GM12878 (cell line): Measurements from ENCODE around the gene PALLD. TPM values are rescaled to one million over a fixed set of nuclear protein-coding genes. Genes with fewer than 3 reads are reported as not detected.

Source experiments
- ATAC-seq: fragments of 200-7000 bp; cut with Tn5 transposase; 3 replicates; pipeline ENCODE4 v1.9.1; 2020; ENCODE audit warnings: mild to moderate bottlenecking, moderate library complexity
- BruUV-seq: library from RNA; stranded (reverse); fragments of 400-500 nt; replicated peaks from 2 replicates; lab custom pipeline; 2021; lab: Mats Ljungman, UMichigan
- CTCF ChIA-PET: fragments of 300-600 bp; sonication (Branson Sonifier 250); formaldehyde crosslinking; extraction: SDS; loops from one replicate; lab custom pipeline; 2021; ENCODE audit warnings: inconsistent platforms; lab: Yijun Ruan, JAX
- POLR2A ChIA-PET: fragments of 350-600 bp; formaldehyde crosslinking; extraction: SDS; loops from one replicate; lab custom pipeline; 2021; ENCODE audit warnings: inconsistent platforms; lab: Charles Lee
- RAD21 ChIA-PET: fragments of 300-600 bp; sonication (Branson Sonifier 250); formaldehyde crosslinking; loops from one replicate; lab custom pipeline; 2023; ENCODE audit warnings: antibody characterized with exemption; ENCODE audit not compliant: unreplicated experiment; lab: Charles Lee
- SMC1A ChIA-PET: fragments of 300-600 bp; sonication (Branson Sonifier 250); formaldehyde crosslinking; loops from one replicate; lab custom pipeline; 2023; ENCODE audit not compliant: unreplicated experiment, uncharacterized antibody; lab: Charles Lee
- DNase-seq: peaks from one replicate; pipeline ENCODE4 v3.0.0-alpha.2; 2011; ENCODE audit warnings: low read depth, low spot score
- FAIRE-seq: peaks from 3 replicates; lab custom pipeline; 2011; peaks lifted over from hg19 to GRCh38; lab: Jason Lieb, UNC
- H2AFZ ChIP-seq: 2 replicates; pipeline ENCODE4 v1.6.0; 2011; ENCODE audit warnings: low read depth, low read length, control low read depth; ENCODE audit not compliant: control insufficient read depth
- H3K27ac ChIP-seq: 2 replicates; pipeline ENCODE4 v1.5.1; 2011; ENCODE audit warnings: control low read depth; ENCODE audit not compliant: control insufficient read depth, insufficient read depth
- H3K27me3 ChIP-seq, 2 experiments: replicated peaks in 1 of 2; 2 replicates each; pipeline versions ENCODE4 v1.6.0 to v1.6.1; 2011; ENCODE audit warnings: low read length in 1 of 2; ENCODE audit not compliant: control insufficient read depth in 2 of 2, insufficient read depth in 2 of 2
- H3K36me3 ChIP-seq, 2 experiments: 2 replicates each; pipeline ENCODE4 v1.5.1; 2011; ENCODE audit warnings: low read length in 1 of 2; ENCODE audit not compliant: control insufficient read depth in 2 of 2, insufficient read depth in 2 of 2
- H3K4me1 ChIP-seq: 2 replicates; pipeline ENCODE4 v1.6.1; 2011; ENCODE audit warnings: mild to moderate bottlenecking, low read length, moderate library complexity, mixed read lengths; ENCODE audit not compliant: control insufficient read depth, insufficient read depth
- H3K4me2 ChIP-seq: 2 replicates; pipeline ENCODE4 v1.6.0; 2011; ENCODE audit warnings: control low read depth; ENCODE audit not compliant: control insufficient read depth, insufficient read depth
- H3K4me3 ChIP-seq: fragments of 200-600 bp; sonication (generic); 2 replicates; pipeline ENCODE4 v1.5.1; 2016
- H3K79me2 ChIP-seq: 2 replicates; pipeline ENCODE4 v1.6.0; 2011; ENCODE audit warnings: low read length; ENCODE audit not compliant: control insufficient read depth, insufficient read depth
- H3K9ac ChIP-seq: 2 replicates; pipeline ENCODE4 v1.8.0; 2011; ENCODE audit warnings: low read length, control low read depth, mixed read lengths; ENCODE audit not compliant: control insufficient read depth, insufficient read depth
- H3K9me3 ChIP-seq: replicated peaks from 3 replicates; pipeline ENCODE4 v1.5.1; 2011; ENCODE audit warnings: mild to moderate bottlenecking, low read length; ENCODE audit not compliant: control insufficient read depth, insufficient read depth
- H4K20me1 ChIP-seq: 2 replicates; pipeline ENCODE4 v1.6.0; 2011; ENCODE audit not compliant: control insufficient read depth, insufficient read depth
- BACH1 ChIP-seq: fragments of 450-650 bp; IDR thresholded peaks from 2 replicates; pipeline ENCODE4 v1.6.1; 2017; ENCODE audit warnings: mild to moderate bottlenecking, borderline replicate concordance
- BCL11A ChIP-seq: IDR thresholded peaks from 2 replicates; pipeline ENCODE4 v1.6.1; 2011; ENCODE audit warnings: low read depth, low read length
- CBFB ChIP-seq: IDR thresholded peaks from 2 replicates; pipeline ENCODE4 v1.6.1; 2016; ENCODE audit warnings: antibody characterized with exemption, low read depth
- EED ChIP-seq: sonication (generic); IDR thresholded peaks from 2 replicates; pipeline ENCODE4 v1.6.1; 2016; ENCODE audit warnings: antibody characterized with exemption, low read depth
- EP300 ChIP-seq, 2 experiments: fragments of 150-350 bp in 1 of 2; IDR thresholded peaks; 2 replicates each; pipeline ENCODE4 v1.6.1; 2011 to 2012; ENCODE audit warnings: low read depth in 2 of 2, low read length in 2 of 2, borderline replicate concordance in 1 of 2, improper control_type of control experiment in 1 of 2, inconsistent platforms in 1 of 2; ENCODE audit not compliant: control insufficient read depth in 1 of 2
- FOS ChIP-seq: IDR thresholded peaks from 3 replicates; pipeline ENCODE4 v1.6.1; 2011; ENCODE audit warnings: borderline replicate concordance; ENCODE audit not compliant: insufficient read length; ENCODE audit errors: extremely low read depth
- JUND ChIP-seq: IDR thresholded peaks from 2 replicates; pipeline ENCODE4 v1.6.1; 2012; ENCODE audit warnings: low read depth, mild to moderate bottlenecking, low read length, improper control_type of control experiment, moderate library complexity
- MYB ChIP-seq: fragments of 150-350 bp; IDR thresholded peaks from 2 replicates; pipeline ENCODE4 v1.6.1; 2014; ENCODE audit warnings: mild to moderate bottlenecking, low read depth, low read length, borderline replicate concordance
- PKNOX1 ChIP-seq: fragments of 450-650 bp; IDR thresholded peaks from 2 replicates; pipeline ENCODE4 v1.6.1; 2016; ENCODE audit warnings: mild to moderate bottlenecking
- SIN3A ChIP-seq: IDR thresholded peaks from 2 replicates; pipeline ENCODE4 v1.6.1; 2012; ENCODE audit warnings: low read depth, low read length, improper control_type of control experiment
- ZNF24 ChIP-seq: fragments of 450-650 bp; IDR thresholded peaks from 2 replicates; pipeline ENCODE4 v1.6.1; 2017; ENCODE audit warnings: antibody characterized with exemption, mild to moderate bottlenecking
- WGBS: methylation state at CpG from one replicate; pipeline ENCODE4 v1.1.6; 2016; ENCODE audit warnings: low lambda C conversion rate; ENCODE audit not compliant: insufficient replicate concordance, insufficient coverage; ENCODE audit errors: missing lambda C conversion rate; 5-methylcytosine and 5-hydroxymethylcytosine counted together
- in situ Hi-C: fragments of 300-500 bp; cut with MboI; formaldehyde crosslinking; loops from 9 replicates; pipeline ENCODE4 v1.14.3; 2018; ENCODE audit warnings: mixed read lengths
- intact Hi-C: fragments of 100-400 bp; cut with micrococcal nuclease; formaldehyde crosslinking; loops from one replicate; pipeline ENCODE4 v1.14.2; 2022; ENCODE audit not compliant: unreplicated experiment
- polyA plus RNA-seq, 11 experiments: library from polyadenylated mRNA; depleted of rRNA in 4 of 11; unstranded in 6 of 11; stranded (reverse) in 5 of 11; fragments of >200 nt; fragmentation: Nextera tagmentation in 4 of 11; fragmentation: Illumina TruSeq in 1 of 11; extraction: Ambion mirVana in 4 of 11; extraction: Trizol in 1 of 11; gene quantifications; 1 replicate in 1 of 11; 2 replicates in 10 of 11; pipeline versions ENCODE4 v1.2.1 to v1.2.3, GENCODE V29; 2011 to 2016; ENCODE audit warnings: inconsistent platforms in 2 of 11, missing spikeins in 2 of 11, low read depth in 1 of 11
- total RNA-seq, 4 experiments: library from RNA; depleted of rRNA in 3 of 4; stranded (reverse); fragments of >200 nt in 3 of 4; fragmentation: Illumina TruSeq in 1 of 4; extraction: Trizol in 1 of 4; gene quantifications; 2 replicates each; pipeline versions ENCODE4 v1.2.1 to v1.2.3, GENCODE V29; 2013 to 2021

PALLD gene
- total and polyA plus RNA-seq, 10 of the 15 experiments (the other 5 are each of a cell fraction or from before 2014, with no cell fraction given) = 1.0 to 7.7 (median 1.7) TPM

- TF ChIP-seq PKNOX1 (no peak), SIN3A (no peak), FOS (no peak)
- TF ChIP-seq, all 136 proteins: peak for 0
Observed at GRCh38 chr4:168613869-168614268, 117.0 kb downstream of the PALLD start (continued).

- no peaks in the 10 kb centered on the region for H4K20me1 ChIP-seq
- in situ Hi-C loops = no loop called here
- no peaks in the 10 kb centered on the region; a peak in 1 of 4 replicates for H3K27me3 ChIP-seq
- no peaks in the 10 kb centered on the region for H3K36me3 ChIP-seq
- DNase-seq (no peak), FAIRE-seq (no peak), ATAC-seq (no peak)
- no TSS peak for BruUV-seq
- no peaks in the 10 kb centered on the region for H3K9me3 ChIP-seq
- H3K4me2 ChIP-seq = no peak overlapping the region
- intact Hi-C loops = no loop called here
- ChIA-PET RAD21 (no interaction called here), CTCF (interaction anchor here (0.6 kb wide), 1 partner anchor 398 kb away, joined by 3 read pairs; no protein-coding TSS in a partner anchor), POLR2A (no interaction called here), SMC1A (interaction anchor here (1.3 kb wide), 1 partner anchor 37 kb away, joined by 3 read pairs; no protein-coding TSS in a partner anchor)
- H3K27ac ChIP-seq = no peak overlapping the region
- 59% methylated on average over 4 of the region's 4 CpGs for WGBS
- H3K79me2 ChIP-seq = no peaks in the 10 kb centered on the region
- H3K4me1 ChIP-seq = no peaks in the 10 kb centered on the region
- H3K9ac ChIP-seq = no peak overlapping the region
- H2AFZ ChIP-seq = no peak overlapping the region
- no peak overlapping the region for H3K4me3 ChIP-seq
- no peak for TF ChIP-seq JUND
- no peak for TF ChIP-seq MYB
- TF ChIP-seq CBFB = no peak
- TF ChIP-seq BCL11A = no peak
- no peak for TF ChIP-seq ZNF24
- TF ChIP-seq BACH1 = no peak
- no peak for TF ChIP-seq PKNOX1
- TF ChIP-seq EP300 (IDR thresholded peaks at IDR 0.05; ENCODE audit: borderline replicate concordance in 1 of 2, control insufficient read depth in 1 of 2, low read depth in 2 of 2, low read length in 2 of 2) = no peak
- no peak for TF ChIP-seq SIN3A
- no peak for TF ChIP-seq EED
Observed at GRCh38 chr4:168614281-168615057, 117.6 kb downstream of the PALLD start.
